ENCODE results near the gene PLCH1. TPM values are rescaled to one million over a fixed set of nuclear protein-coding genes. Genes with fewer than 3 reads are reported as not detected.

Gene PLCH1
- total and polyA plus RNA-seq, 2 of the 13 experiments (the other 11 are each of a cell fraction or from before 2014, with no cell fraction given): 2.0 to 3.0 TPM

GRCh38 chr3:155664925-155665695 lies 79.8 kb downstream of the PLCH1 start (continued):
- TF ChIP-seq RERE (CRISPR knock-in tag; IDR thresholded peaks at IDR 0.05; ENCODE audit: low read depth) (no peak), TBP (CRISPR knock-in tag; IDR thresholded peaks at IDR 0.05) (no peak), RBM22 (optimal IDR thresholded peaks at IDR 0.05; ENCODE audit: low read length) (no peak), U2AF1 (optimal IDR thresholded peaks at IDR 0.05; ENCODE audit: low read depth, low read length) (no peak), EP300 (IDR thresholded peaks at IDR 0.05; ENCODE audit: low read depth in 2 of 2, low read length in 2 of 2) (0 out of 4 replicates have a peak, but pooled peaks of 1 of the 2 experiments have one; percentile 28), EP300 (CRISPR knock-in tag; IDR thresholded peaks at IDR 0.05; ENCODE audit: borderline replicate concordance) (no peak), FOXK1 (CRISPR knock-in tag; IDR thresholded peaks at IDR 0.05; ENCODE audit: borderline replicate concordance, low read depth) (no peak), NFE2 (CRISPR knock-in tag; IDR thresholded peaks at IDR 0.05) (no peak), HIC2 (CRISPR knock-in tag; IDR thresholded peaks at IDR 0.05; ENCODE audit: low read depth) (no peak), ZNF335 (CRISPR knock-in tag; IDR thresholded peaks at IDR 0.05) (peak; percentile 45; the same call in 1 of the 2 replicates), FOXP4 (CRISPR knock-in tag; IDR thresholded peaks at IDR 0.05) (peak; percentile 80), ZNF614 (CRISPR knock-in tag; IDR thresholded peaks at IDR 0.05; ENCODE audit: borderline replicate concordance) (peak; percentile 100), ELF3 (CRISPR knock-in tag; IDR thresholded peaks at IDR 0.05) (peak; percentile 36; the same call in 1 of the 2 replicates), GATAD1 (CRISPR knock-in tag; IDR thresholded peaks at IDR 0.05) (no peak), ZNF207 (IDR thresholded peaks at IDR 0.05; ENCODE audit: borderline replicate concordance) (no peak), SMAD9 (CRISPR knock-in tag; IDR thresholded peaks at IDR 0.05) (no peak), PHF21A (CRISPR knock-in tag; IDR thresholded peaks at IDR 0.05) (0 out of 2 replicates have a peak, but pooled peaks have one; percentile 50), NR1H2 (CRISPR knock-in tag; IDR thresholded peaks at IDR 0.05; ENCODE audit: borderline replicate concordance, low read depth) (no peak), ZC3H13 (CRISPR knock-in tag; IDR thresholded peaks at IDR 0.05) (no peak)

Data from HepG2 (cell line).